HL-60 (cell line): Measurements from ENCODE around the gene LRRC8C.

Source experiments
- CTCF ChIP-seq: IDR thresholded peaks from one replicate; pipeline ENCODE4 v1.5.1; 2011; ENCODE audit warnings: low read length, control low read depth, inconsistent platforms; ENCODE audit not compliant: insufficient read depth
- GABPA ChIP-seq: IDR thresholded peaks from 2 replicates; pipeline ENCODE4 v1.6.1; 2012; ENCODE audit warnings: low read depth
- POLR2AphosphoS5 ChIP-seq: IDR thresholded peaks from 2 replicates; pipeline ENCODE4 v1.6.1; 2012; ENCODE audit warnings: low read depth
- REST ChIP-seq: IDR thresholded peaks from 2 replicates; pipeline ENCODE4 v1.6.1; 2012; ENCODE audit warnings: low read depth; ENCODE audit not compliant: insufficient replicate concordance
- SPI1 ChIP-seq: IDR thresholded peaks from 2 replicates; pipeline ENCODE4 v1.6.1; 2012; ENCODE audit warnings: low read depth, mild to moderate bottlenecking, borderline replicate concordance

DNA sequence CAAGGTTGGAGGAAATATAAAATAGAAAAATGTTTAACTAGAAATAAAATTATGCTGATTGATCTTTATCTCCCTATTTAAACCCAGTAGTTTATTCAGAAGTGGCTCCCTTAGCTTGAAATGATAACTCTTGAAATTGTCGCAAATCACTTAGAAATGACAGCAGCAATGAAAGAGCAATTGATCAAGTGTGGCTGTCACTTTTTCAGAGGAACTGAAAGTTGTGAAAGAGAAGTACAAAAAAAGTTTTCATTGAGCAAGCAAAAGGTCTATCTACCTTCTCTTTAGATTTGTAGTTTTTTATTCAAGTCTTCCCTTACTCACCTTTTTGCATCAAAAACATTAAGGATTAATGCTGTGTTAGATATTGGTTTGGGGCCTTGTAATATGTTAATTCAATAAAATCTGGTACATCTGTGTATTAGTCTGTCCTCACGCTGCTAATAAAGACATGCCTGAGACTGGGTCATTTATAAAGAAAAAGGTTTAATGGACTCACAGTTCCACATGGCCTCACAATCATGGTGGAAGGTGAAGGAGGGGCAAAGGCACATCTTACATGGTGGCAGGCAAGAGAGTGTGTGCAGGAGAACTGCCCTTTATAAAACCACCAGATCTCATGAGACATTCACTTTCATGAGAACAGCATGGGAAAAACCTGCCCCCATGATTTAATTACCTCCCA lies 48.3 kb downstream of the LRRC8C start:
- no peak for TF ChIP-seq CTCF
- no peak for TF ChIP-seq REST
- no peak for TF ChIP-seq SPI1
- no peak for TF ChIP-seq POLR2AphosphoS5
- TF ChIP-seq GABPA: no peak
